ENCODE measurements around the gene UBE2C.
A peak's percentile ranks its signal among the peaks of the same experiment; 100 is the strongest.
"Not testable (repeated sequence)": the region's sequence is repeated elsewhere in the genome, so short reads cannot be mapped to it uniquely, and the experiment has no call there.

Gene UBE2C

GRCh38 chr20:45798935-45799642 is 13.4 kb upstream of the UBE2C start:
- DNase-seq, result peak; percentile 89

DNA sequence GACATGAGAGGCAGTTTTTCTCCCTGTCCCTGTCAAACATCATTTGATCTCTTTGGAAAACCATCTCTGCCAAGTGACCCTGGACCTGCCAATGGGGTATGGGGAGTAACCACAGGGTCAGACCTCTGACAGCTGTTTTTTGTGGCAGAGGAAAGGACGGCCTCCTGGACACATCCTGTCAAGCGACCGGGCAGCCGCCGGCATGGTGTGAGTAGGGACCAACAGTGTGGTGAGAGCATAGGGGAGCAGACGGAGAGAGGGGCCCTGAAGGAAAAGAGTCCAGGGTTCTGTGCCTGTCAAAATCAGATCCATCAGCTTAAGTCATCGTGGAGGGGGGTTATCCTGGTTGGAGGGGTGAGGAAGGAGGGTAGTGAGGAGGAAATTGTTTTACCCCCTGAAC is 10.6 kb upstream of the UBE2C start:
- no peak for DNase-seq

- DNase-seq, result peak; percentile 79
Observed at GRCh38 chr20:45810191-45810970, 2.1 kb upstream of the UBE2C start.

DNA sequence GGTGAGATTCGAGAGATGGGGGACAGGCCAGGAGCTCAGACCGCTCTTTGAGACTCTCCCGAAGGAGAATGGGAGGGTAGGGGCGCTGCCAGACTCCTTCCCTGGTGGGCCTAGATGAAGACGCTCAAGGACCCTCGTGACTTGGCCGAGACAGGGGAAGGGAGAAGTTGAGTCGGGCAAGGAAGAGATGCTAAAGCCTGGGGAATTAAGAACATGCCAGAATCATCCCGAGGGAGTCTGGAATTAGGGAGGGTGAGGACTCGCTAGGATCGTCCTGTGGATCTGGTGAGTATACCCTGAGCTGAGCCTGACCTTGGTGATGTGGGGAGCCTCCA is 529 bp downstream of the UBE2C start:
- no peak for DNase-seq

- DNase-seq, result no peak
Observed at GRCh38 chr20:45813489-45813888, 1.0 kb downstream of the UBE2C start.

- DNase-seq, result no peak
Observed at GRCh38 chr20:45814314-45814713, 1.9 kb downstream of the UBE2C start.

DNA sequence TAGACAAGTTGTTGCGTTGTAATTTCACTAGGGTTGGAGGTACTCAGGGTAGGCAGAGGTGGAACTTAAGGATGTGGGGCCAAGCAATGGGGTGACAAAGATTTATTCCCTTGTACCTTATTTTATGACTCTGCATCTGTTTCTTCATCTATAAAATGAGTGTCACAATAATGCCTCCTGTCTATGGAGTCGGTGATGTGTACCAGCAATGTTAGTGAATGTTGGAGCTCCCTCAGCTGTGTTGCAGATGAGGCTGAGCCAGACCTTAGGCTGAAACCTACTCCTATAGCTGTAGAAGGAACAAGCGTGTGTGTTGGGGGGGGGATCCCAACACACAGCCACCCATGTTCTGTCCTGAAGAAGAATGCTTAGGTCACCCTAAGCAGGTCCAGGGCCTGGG is 4.5 kb downstream of the UBE2C start:
- DNase-seq, result no peak

- DNase-seq, result no peak
Observed at GRCh38 chr20:45817376-45818194, 5.1 kb downstream of the UBE2C start.

- DNase-seq, result no peak
Observed at GRCh38 chr20:45818239-45818638, 5.8 kb downstream of the UBE2C start.

- no peak for DNase-seq
Observed at GRCh38 chr20:45819466-45819865, 7.0 kb downstream of the UBE2C start.

DNA sequence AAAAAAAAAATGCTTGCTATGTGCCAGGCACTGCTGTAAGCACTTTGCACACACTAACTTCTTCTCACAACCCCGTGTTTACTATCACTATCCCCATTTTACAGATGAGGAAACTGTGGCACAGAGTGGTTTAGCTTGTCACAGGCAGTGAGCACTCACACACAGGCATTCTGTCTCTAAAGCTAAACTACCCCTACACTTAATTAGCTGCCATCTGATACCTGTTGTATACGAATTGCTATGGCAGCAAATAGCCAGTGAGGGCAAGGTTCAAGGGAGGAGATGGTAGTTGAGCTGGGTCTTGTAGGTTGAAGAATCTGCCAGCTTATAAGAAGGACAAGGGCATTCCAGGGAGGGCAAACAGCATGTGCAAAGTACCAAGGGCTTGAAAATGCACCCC is 9.5 kb downstream of the UBE2C start:
- DNase-seq, result no peak

DNA sequence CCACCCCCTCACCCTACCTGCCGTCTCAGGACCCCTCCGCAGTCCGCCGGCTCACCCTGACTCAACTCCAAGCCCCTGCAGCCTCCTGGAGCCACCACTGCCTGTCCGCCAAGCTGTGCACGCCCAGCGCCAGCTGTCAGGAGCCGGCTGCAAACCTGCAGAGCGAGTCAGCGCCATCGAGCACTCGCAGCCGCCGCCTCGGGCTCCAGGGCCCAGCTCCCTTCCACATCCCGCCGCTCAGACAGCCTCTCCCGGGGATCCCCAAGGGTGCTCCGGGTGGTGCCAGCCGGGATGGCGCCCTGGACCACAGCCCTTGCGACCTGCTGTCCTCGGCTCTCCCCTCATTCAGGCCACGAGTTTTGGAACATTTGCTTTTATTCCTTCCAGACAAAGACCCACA is 10.4 kb downstream of the UBE2C start:
- DNase-seq, result peak; percentile 49

DNA sequence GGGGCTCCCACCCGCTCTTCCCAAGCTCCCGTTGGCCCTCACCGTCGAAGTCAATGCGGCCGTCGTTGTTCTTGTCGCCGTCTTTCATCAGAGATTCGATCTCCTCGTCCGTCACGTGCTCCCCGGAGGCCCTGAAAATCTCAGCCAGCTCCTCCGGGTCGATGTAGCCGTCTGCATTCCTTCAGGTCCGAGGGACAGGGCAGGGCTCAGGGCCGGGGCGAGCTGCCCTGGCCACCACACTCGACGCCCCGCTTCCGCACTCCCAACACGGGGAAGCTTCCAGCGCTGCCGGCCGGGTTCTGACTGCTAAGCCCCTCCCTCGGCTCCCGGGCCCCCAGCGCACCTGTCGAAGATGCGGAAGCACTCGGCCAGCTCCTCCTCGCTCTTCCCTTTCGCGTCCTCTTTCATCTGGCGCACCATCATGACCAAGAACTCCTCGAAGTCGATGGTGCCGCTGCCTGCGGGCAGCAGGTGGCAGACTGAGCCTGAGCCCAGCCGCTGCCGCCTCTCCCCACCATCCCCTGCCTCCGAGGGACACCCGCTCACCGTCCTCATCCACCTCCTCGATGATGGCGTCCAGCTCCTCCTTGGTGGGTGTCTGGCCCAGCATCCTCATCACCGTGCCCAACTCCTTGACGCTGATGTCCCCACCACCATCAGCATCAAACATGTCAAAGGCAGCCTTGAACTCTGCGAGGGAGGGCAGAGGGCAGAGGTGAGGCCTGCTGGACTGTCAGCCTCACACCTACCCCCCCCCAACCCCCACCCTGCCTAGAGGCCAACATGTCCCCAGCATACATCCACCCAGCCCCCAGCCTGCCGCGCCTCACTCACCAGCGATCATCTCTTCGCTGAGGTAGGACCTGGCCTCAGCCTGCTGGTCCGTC is 11.7 kb downstream of the UBE2C start:
- DNase-seq, result peak; percentile 80

- no peak for DNase-seq
Observed at GRCh38 chr20:45826381-45827019, 14.1 kb downstream of the UBE2C start.

GRCh38 chr20:45827030-45827652 is 14.7 kb downstream of the UBE2C start, which contains the start of gene TNNC2:
TNNC2 (minus strand) TSS chr20:45827312; CDS start chr20:45827248, 64 bp downstream.
- no peak for DNase-seq

GRCh38 chr20:45827712-45828111 is 15.3 kb downstream of the UBE2C start:
- no peak for DNase-seq

DNA sequence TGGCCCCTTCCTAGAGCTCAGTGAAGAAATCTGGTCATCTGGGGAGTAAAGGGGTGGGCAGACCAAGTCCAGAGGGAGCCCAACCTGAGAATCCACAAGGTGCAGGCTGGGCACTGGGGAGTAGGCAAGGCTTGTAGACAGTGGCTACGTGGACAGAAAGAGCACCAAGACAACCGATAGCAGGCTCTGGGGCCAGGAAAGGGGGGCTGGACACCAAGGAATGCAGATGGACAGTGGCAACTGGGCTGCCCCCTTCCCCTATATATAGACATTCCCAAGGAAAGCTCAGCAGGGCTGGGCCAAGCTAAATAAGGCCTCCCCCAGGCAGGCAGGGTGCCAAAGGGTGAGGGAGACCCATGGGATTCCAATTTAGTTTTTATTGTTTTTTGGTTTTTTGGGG is 16.1 kb downstream of the UBE2C start:
- no peak for DNase-seq

- not testable (repeated sequence) for DNase-seq
Observed at GRCh38 chr20:45829673-45830106, 17.2 kb downstream of the UBE2C start.

DNA sequence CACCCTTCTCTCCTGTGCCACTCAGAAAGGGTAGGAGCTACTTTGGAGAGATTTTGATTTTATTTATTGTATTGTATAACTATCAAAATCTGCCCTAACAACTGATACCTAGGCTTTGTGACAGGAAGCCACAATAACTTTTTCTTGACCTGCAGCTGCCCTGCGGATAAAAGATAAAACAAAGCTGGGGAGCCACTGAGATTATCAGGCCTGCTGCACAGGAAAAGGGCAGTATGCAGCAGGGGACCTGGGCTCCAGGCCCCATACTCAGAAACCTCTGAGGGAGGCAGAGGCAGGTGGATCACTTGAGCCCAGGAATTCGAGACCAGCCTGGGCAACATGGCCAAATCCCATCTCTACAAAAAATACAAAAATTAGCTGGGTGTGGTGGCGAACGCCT is 20.2 kb downstream of the UBE2C start:
- peak; percentile 40 for DNase-seq

DNA sequence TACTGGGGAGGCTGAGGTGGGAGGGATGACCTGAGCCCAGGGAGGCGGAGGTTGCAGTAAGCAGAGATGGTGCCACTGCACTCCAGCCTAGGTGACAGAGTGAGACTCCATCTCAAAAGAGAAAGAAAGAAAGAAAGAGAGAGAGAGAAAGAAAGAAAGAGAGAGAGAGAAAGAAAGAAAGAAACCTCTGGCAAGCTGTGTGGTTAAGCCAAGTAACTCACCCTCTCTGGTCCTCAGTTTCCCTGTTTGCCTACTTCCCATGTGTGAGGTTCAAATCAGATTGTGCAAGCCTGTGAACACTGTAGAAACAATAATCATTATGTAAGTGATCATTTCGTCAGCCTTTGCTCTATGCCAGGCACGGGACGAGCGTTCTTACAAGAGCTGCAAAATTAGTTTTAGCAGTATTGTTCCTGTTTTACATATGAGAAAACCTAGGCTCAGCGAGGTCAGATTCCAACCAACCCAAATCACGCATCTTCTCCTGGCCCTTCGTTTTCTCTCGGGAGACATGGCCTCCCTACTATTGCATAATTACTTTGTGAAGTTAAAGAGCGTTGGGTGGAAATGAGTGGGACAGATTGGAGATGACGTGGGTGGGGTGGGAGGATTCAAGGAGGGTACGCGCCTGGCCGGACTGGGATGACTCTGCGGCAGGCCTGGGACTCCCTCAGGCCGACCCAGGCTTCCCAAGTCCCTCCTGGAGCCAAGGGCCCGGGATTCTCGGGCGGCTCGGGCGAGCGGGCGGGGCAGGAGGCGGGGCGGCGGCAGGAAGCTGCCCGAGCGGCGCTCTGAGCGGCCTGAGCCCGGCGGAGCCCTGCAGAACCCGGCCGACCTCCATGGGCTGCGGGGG is 20.8 kb downstream of the UBE2C start, which contains the start of gene SNX21:
Gene SNX21, plus strand, starts transcription at position 770 of the 853 bp plus-strand sequence. CDS start 121 bp downstream, outside the sequence.
- no peak for DNase-seq

All from hematopoietic multipotent progenitor cell treated with erythropoietin and hydrocortisone succinate and interleukin-3 and kit ligand, for 6 days (in vitro differentiated cells).